C4-2B (cell line): Measurements from ENCODE around the gene ERICH2.

Source experiments
- ZFX ChIP-seq: fragments of 450-650 bp; IDR thresholded peaks from 2 replicates; pipeline ENCODE4 v1.6.1; 2017
- TF ChIP-seq, protein P1 (sequence below): fragments of 450-650 bp; conservative IDR thresholded peaks from 2 replicates; pipeline ENCODE4 v1.5.1; 2017; ENCODE audit warnings: mild to moderate bottlenecking

DNA sequence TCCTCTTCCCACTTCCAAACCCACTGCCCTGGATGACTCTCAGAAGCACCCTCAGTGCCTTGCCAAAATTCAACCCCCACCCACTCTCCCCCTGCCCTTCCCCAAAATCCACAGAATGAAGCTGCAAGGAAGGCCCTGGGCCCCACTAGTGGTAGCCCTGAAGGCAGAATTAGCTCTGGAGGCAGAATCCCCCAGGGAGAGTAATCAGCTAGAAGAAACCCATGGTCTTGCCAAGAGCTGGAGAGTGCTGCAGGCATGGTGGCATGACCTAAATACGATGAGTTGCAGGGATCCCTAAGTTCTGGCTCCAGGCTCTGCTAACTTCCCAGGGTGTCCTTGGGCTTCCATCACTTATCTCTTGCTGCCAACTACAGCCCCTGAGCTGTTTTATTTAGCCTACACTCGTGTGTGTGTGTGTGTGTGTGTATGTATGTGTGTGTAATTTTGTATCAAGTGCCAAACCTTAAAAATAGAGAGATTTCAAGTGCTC lies 54.4 kb downstream of the ERICH2 start:
- TF ChIP-seq, protein P1, sequence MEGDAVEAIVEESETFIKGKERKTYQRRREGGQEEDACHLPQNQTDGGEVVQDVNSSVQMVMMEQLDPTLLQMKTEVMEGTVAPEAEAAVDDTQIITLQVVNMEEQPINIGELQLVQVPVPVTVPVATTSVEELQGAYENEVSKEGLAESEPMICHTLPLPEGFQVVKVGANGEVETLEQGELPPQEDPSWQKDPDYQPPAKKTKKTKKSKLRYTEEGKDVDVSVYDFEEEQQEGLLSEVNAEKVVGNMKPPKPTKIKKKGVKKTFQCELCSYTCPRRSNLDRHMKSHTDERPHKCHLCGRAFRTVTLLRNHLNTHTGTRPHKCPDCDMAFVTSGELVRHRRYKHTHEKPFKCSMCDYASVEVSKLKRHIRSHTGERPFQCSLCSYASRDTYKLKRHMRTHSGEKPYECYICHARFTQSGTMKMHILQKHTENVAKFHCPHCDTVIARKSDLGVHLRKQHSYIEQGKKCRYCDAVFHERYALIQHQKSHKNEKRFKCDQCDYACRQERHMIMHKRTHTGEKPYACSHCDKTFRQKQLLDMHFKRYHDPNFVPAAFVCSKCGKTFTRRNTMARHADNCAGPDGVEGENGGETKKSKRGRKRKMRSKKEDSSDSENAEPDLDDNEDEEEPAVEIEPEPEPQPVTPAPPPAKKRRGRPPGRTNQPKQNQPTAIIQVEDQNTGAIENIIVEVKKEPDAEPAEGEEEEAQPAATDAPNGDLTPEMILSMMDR = no peak
- TF ChIP-seq ZFX = no peak
